ENCODE data around the gene RNF150. TPM values are rescaled to one million over a fixed set of nuclear protein-coding genes. Genes with fewer than 3 reads are reported as not detected.

The RNF150 gene
- total RNA-seq, 1 donor from 2014 or later: 5.8 TPM

- Mint-ChIP-seq H3K36me3 (ENCODE audit: low read depth, unreplicated experiment) (no peaks in the 10 kb centered on the region), H3K27ac (ENCODE audit: unreplicated experiment) (no peak overlapping the region), H3K4me3 (ENCODE audit: unreplicated experiment) (no peak overlapping the region), H3K4me1 (ENCODE audit: unreplicated experiment) (no peaks in the 10 kb centered on the region), H3K9me3 (ENCODE audit: unreplicated experiment) (no peaks in the 10 kb centered on the region), H3K27me3 (ENCODE audit: unreplicated experiment) (no peaks in the 10 kb centered on the region)
- DNase-seq (ENCODE audit: low spot score): peak; percentile 67
- peak; percentile 77 for TF ChIP-seq CTCF (IDR thresholded peaks at IDR 0.05; ENCODE audit: unreplicated experiment)
Observed at GRCh38 chr4:140861359-140862176, 271.7 kb downstream of the RNF150 start.

GRCh38 chr4:140858897-140859296 is 274.4 kb downstream of the RNF150 start:
- Mint-ChIP-seq H3K4me3 (ENCODE audit: unreplicated experiment) (no peak overlapping the region), H3K9me3 (ENCODE audit: unreplicated experiment) (no peaks in the 10 kb centered on the region), H3K4me1 (ENCODE audit: unreplicated experiment) (no peaks in the 10 kb centered on the region), H3K36me3 (ENCODE audit: low read depth, unreplicated experiment) (no peaks in the 10 kb centered on the region), H3K27me3 (ENCODE audit: unreplicated experiment) (no peaks in the 10 kb centered on the region), H3K27ac (ENCODE audit: unreplicated experiment) (no peak overlapping the region)
- TF ChIP-seq CTCF (IDR thresholded peaks at IDR 0.05; ENCODE audit: unreplicated experiment): no peak
- no peak for DNase-seq (ENCODE audit: low spot score)

- H3K27ac Mint-ChIP-seq (ENCODE audit: unreplicated experiment): no peak overlapping the region
Observed at GRCh38 chr4:140857111-140857510, 276.2 kb downstream of the RNF150 start.

GRCh38 chr4:140856621-140857062 is 276.6 kb downstream of the RNF150 start:
- H3K4me1 Mint-ChIP-seq (ENCODE audit: unreplicated experiment): no peaks in the 10 kb centered on the region
- H3K27me3 Mint-ChIP-seq (ENCODE audit: unreplicated experiment): no peaks in the 10 kb centered on the region
- DNase-seq (ENCODE audit: low spot score): no peak
- H3K36me3 Mint-ChIP-seq (ENCODE audit: low read depth, unreplicated experiment): no peaks in the 10 kb centered on the region
- no peak overlapping the region for H3K4me3 Mint-ChIP-seq (ENCODE audit: unreplicated experiment)
- H3K27ac Mint-ChIP-seq (ENCODE audit: unreplicated experiment): peak overlapping the region; percentile 30
- H3K9me3 Mint-ChIP-seq (ENCODE audit: unreplicated experiment): no peaks in the 10 kb centered on the region
- TF ChIP-seq CTCF (IDR thresholded peaks at IDR 0.05; ENCODE audit: unreplicated experiment): no peak

More at GRCh38 chr4:140857111-140857510, 276.2 kb downstream of the RNF150 start:
- DNase-seq (ENCODE audit: low spot score): no peak
- H3K9me3 Mint-ChIP-seq (ENCODE audit: unreplicated experiment): no peaks in the 10 kb centered on the region
- no peaks in the 10 kb centered on the region for H3K36me3 Mint-ChIP-seq (ENCODE audit: low read depth, unreplicated experiment)
- no peak for TF ChIP-seq CTCF (IDR thresholded peaks at IDR 0.05; ENCODE audit: unreplicated experiment)
- H3K4me3 Mint-ChIP-seq (ENCODE audit: unreplicated experiment): no peak overlapping the region
- H3K4me1 Mint-ChIP-seq (ENCODE audit: unreplicated experiment): no peaks in the 10 kb centered on the region
- no peaks in the 10 kb centered on the region for H3K27me3 Mint-ChIP-seq (ENCODE audit: unreplicated experiment)

GRCh38 chr4:140854168-140854567 is 279.1 kb downstream of the RNF150 start:
- DNase-seq (ENCODE audit: low spot score): no peak
- H3K27ac Mint-ChIP-seq (ENCODE audit: unreplicated experiment): no peak overlapping the region
- H3K4me3 Mint-ChIP-seq (ENCODE audit: unreplicated experiment): no peak overlapping the region
- no peaks in the 10 kb centered on the region for H3K4me1 Mint-ChIP-seq (ENCODE audit: unreplicated experiment)
- H3K36me3 Mint-ChIP-seq (ENCODE audit: low read depth, unreplicated experiment): no peaks in the 10 kb centered on the region
- no peak for TF ChIP-seq CTCF (IDR thresholded peaks at IDR 0.05; ENCODE audit: unreplicated experiment)
- H3K9me3 Mint-ChIP-seq (ENCODE audit: unreplicated experiment): no peaks in the 10 kb centered on the region
- H3K27me3 Mint-ChIP-seq (ENCODE audit: unreplicated experiment): no peaks in the 10 kb centered on the region
